Heart left ventricle (tissue), 16 donors: Measurements from ENCODE around the gene HYAL2. TPM values are rescaled to one million over a fixed set of nuclear protein-coding genes. Genes with fewer than 3 reads are reported as not detected.
A peak's percentile ranks its signal among the peaks of the same experiment; 100 is the strongest.
"Not testable (repeated sequence)": the region's sequence is repeated elsewhere in the genome, so short reads cannot be mapped to it uniquely, and the experiment has no call there.

Experiments
- ATAC-seq, 4 donors: fragments of 200-7000 bp; cut with Tn5 transposase; one replicate each; pipeline ENCODE4 v1.9.1; 2020 to 2022; ENCODE audit warnings: moderate library complexity in 4 of 4, mild to moderate bottlenecking in 3 of 4, moderate number of reproducible peaks in 1 of 4
- DNase-seq, 5 donors: peaks; one replicate each; pipeline ENCODE4 v3.0.0-alpha.2; 2020
- H3K27ac ChIP-seq, 12 donors: fragments of 200-600 bp; sonication (generic) in 4 of 12; one replicate each; pipeline versions ENCODE4 v1.5.0 to v1.8.0; 2016 to 2022; ENCODE audit warnings: mild to moderate bottlenecking in 2 of 12
- H3K27me3 ChIP-seq, 9 donors: fragments of 200-600 bp; sonication (generic) in 2 of 9; one replicate each; pipeline versions ENCODE4 v1.5.1 to v1.8.0; 2016 to 2022; ENCODE audit warnings: mild to moderate bottlenecking in 3 of 9
- H3K36me3 ChIP-seq, 9 donors: fragments of 200-600 bp; sonication (generic) in 2 of 9; one replicate each; pipeline versions ENCODE4 v1.5.0 to v1.8.0; 2018 to 2022; ENCODE audit warnings: mild to moderate bottlenecking in 2 of 9
- H3K4me1 ChIP-seq, 12 donors: fragments of 200-600 bp; sonication (generic) in 4 of 12; one replicate each; pipeline versions ENCODE4 v1.5.0 to v1.8.0; 2016 to 2022; ENCODE audit warnings: mild to moderate bottlenecking in 3 of 12
- H3K4me3 ChIP-seq, 12 donors: fragments of 200-600 bp; sonication (generic) in 4 of 12; one replicate each; pipeline versions ENCODE4 v1.5.0 to v1.8.0; 2017 to 2022; ENCODE audit warnings: mild to moderate bottlenecking in 9 of 12, moderate library complexity in 4 of 12
- H3K9me3 ChIP-seq, 12 donors: fragments of 200-600 bp; sonication (generic) in 4 of 12; one replicate each; pipeline versions ENCODE4 v1.5.0 to v1.8.0; 2016 to 2022; ENCODE audit warnings: mild to moderate bottlenecking in 1 of 12
- POLR2A ChIP-seq, 2 donors: fragments of 450-650 bp; IDR thresholded peaks; one replicate each; pipeline ENCODE4 v1.6.1; 2017; ENCODE audit warnings: antibody characterized with exemption in 2 of 2, mild to moderate bottlenecking in 2 of 2, moderate library complexity in 2 of 2
- WGBS, 4 donors: extraction: QIAGEN DNeasy Blood & Tissue Kit in 2 of 4; methylation state at CpG; one replicate each; pipeline versions ENCODE4 v1.1.5 to v1.1.7; 2013 to 2018; 5-methylcytosine and 5-hydroxymethylcytosine counted together
- intact Hi-C, 10 donors: fragments of 100-400 bp; cut with DNase I; formaldehyde crosslinking; loops; one replicate each; pipeline versions ENCODE4 v1.11.1 to v1.14.2; 2022
- polyA plus RNA-seq, 2 donors: library from polyadenylated mRNA; stranded (reverse); fragments of 200-250 nt; gene quantifications; one replicate each; pipeline ENCODE4 v1.2.3, GENCODE V29; 2013
- total RNA-seq, 9 donors: library from RNA; depleted of rRNA in 2 of 9; stranded (reverse); fragments of >200 nt in 2 of 9; fragmentation: NEBNext Ultra II Directional in 3 of 9; extraction: Animal tissue kit (Norgen Biotek cat#: 25700) in 3 of 9; gene quantifications; one replicate each; pipeline versions ENCODE4 v1.1.0 to v1.2.4, GENCODE V29; 2016 to 2023
- TF ChIP-seq, protein P1 (sequence below), 12 donors: fragments of 200-600 bp; sonication (generic) in 4 of 12; IDR thresholded peaks; one replicate each; pipeline versions ENCODE4 v1.5.0 to v1.8.0; 2018 to 2022; ENCODE audit warnings: antibody characterized with exemption in 12 of 12, mild to moderate bottlenecking in 5 of 12
- donor health status: ischemic (EF 13 %, LVEDD 7.1; RV severe dilation, severe dysfunction).
- donor health status: healthy with polysubstance abuse.
- donor health status: DM: no; HTN: yes; CAD: no.
- donor health status: DM: no; HTN: no; CAD: no.
- donor health status: ischemic (EF 25% LVEDD 6.9; RV normal size, moderate dysfunction).
- donor health status: ischemic (EF 25% LVEDD 5.7; RV mildly dilated, moderate dysfunction).
- donor health status: healthy.
- donor health status: DM: yes; HTN: yes; CAD: no.
- donor health status: ischemic (EF 35%, LVEDD 5.7; RV mildly dilated, moderate dysfunction).
- donor health status: nonischemic (EF 11% LVEDD 7.7; RV severe dilation, severe dysfunction).
- donor health status: DM: yes; HTN: yes; CAD: no.
- donor health status: PGD.
- donor health status: ischemic (EF 29% LVEDD 5.4; RV normal size, mild dysfunction).
- donor health status: nonischemic (EF 23%, LVEDD 6.1; RV moderate dilation, normal function).

HYAL2 gene
- total and polyA plus RNA-seq, 11 donors: 24.0 to 234 (median 52.2) TPM

DNA sequence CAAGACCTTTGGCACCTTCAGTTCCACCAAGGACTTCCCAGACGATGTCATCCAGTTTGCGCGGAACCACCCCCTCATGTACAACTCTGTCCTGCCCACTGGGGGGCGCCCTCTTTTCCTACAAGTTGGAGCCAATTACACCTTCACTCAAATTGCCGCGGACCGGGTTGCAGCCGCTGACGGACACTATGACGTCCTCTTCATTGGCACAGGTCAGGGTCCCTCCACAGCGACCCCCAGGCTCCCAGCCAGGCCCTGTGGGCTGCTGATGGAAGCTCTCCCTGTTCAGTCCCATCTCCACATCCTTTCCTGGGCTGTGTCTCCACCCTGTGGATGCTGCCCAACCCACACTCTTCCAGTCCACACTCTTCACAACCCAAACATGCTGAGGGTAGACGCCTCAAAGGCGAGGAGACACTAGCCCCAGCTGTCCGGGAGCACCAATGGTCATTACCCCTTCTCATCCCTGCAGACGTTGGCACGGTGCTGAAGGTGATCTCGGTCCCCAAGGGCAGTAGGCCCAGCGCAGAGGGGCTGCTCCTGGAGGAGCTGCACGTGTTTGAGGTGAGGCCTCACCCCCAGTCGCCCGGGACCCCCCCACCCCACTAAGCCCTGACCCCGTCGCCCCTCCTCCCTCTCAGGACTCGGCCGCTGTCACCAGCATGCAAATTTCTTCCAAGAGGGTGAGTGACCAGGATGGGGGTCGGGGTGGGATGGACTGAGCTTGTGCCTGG, 48.0 kb downstream of the HYAL2 start:
- intact Hi-C loops: loop anchor here in 8 of 10 donors (1.0 to 10.0 kb wide), 8 partner anchors 47 to 152 kb away; partner anchors contain the start of genes HYAL2 (in 3 of the 8) and TUSC2 (in 2 of the 8)
- H3K27ac ChIP-seq: no peak overlapping the region
- H3K4me3 ChIP-seq: no peak overlapping the region
- H3K9me3 ChIP-seq: no peaks in the 10 kb centered on the region
- 33 to 35% (median 34%) methylated on average over 16 to 26 of the region's 26 CpGs for WGBS, 4 donors
- ATAC-seq (peak in 2 of 4 donors; percentile 20 to 25), DNase-seq (peak in 2 of 5 donors; percentile 58 to 70)
- H3K36me3 ChIP-seq: no peaks in the 10 kb centered on the region
- peaks cover 0 to 38% (median 6%) of the 10 kb centered on the region in 9 donors for H3K27me3 ChIP-seq
- H3K4me1 ChIP-seq: peaks cover 0 to 47% (median 27%) of the 10 kb centered on the region in 12 donors
- TF ChIP-seq, protein P1, sequence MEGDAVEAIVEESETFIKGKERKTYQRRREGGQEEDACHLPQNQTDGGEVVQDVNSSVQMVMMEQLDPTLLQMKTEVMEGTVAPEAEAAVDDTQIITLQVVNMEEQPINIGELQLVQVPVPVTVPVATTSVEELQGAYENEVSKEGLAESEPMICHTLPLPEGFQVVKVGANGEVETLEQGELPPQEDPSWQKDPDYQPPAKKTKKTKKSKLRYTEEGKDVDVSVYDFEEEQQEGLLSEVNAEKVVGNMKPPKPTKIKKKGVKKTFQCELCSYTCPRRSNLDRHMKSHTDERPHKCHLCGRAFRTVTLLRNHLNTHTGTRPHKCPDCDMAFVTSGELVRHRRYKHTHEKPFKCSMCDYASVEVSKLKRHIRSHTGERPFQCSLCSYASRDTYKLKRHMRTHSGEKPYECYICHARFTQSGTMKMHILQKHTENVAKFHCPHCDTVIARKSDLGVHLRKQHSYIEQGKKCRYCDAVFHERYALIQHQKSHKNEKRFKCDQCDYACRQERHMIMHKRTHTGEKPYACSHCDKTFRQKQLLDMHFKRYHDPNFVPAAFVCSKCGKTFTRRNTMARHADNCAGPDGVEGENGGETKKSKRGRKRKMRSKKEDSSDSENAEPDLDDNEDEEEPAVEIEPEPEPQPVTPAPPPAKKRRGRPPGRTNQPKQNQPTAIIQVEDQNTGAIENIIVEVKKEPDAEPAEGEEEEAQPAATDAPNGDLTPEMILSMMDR (IDR thresholded peaks at IDR 0.05): peak; percentile 52 to 82 (median 73)
- no peak for TF ChIP-seq POLR2A (IDR thresholded peaks at IDR 0.05)

DNA sequence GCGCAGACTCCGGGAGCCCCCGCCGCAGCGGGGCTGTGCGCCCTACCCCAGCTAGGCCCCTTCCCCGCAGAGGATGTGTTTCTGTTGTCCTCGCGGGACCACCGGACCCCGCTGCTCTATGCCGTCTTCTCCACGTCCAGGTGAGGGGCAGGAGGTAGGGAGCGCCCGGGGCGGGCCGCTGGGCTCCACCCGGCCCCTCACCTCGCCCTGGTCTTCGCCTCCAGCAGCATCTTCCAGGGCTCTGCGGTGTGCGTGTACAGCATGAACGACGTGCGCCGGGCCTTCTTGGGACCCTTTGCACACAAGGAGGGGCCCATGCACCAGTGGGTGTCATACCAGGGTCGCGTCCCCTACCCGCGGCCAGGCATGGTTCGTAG, 48.9 kb downstream of the HYAL2 start:
- Histone ChIP-seq H3K4me3 (peak overlapping the region in 9 of 12 donors; percentile 19 to 54 (median 39)), H3K36me3 (no peaks in the 10 kb centered on the region), H3K27ac (no peak overlapping the region), H3K27me3 (peaks cover 0 to 38% (median 6%) of the 10 kb centered on the region in 9 donors), H3K4me1 (peaks cover 0 to 47% (median 27%) of the 10 kb centered on the region in 12 donors), H3K9me3 (no peaks in the 10 kb centered on the region)
- whole genome bisulfite sequencing, 4 donors: 57 to 68% (median 62%) methylated on average over 21 to 31 of the region's 31 CpGs
- intact Hi-C loops: loop anchor here (1.0 to 10.0 kb wide), 15 partner anchors 13 to 151 kb away; partner anchors contain the start of genes HYAL2 (in 3 of the 10) and TUSC2 (in 2 of the 10)
- DNase-seq: no peak
- TF ChIP-seq POLR2A (IDR thresholded peaks at IDR 0.05): no peak
- TF ChIP-seq, protein P1 (IDR thresholded peaks at IDR 0.05): no peak
- ATAC-seq: no peak

DNA sequence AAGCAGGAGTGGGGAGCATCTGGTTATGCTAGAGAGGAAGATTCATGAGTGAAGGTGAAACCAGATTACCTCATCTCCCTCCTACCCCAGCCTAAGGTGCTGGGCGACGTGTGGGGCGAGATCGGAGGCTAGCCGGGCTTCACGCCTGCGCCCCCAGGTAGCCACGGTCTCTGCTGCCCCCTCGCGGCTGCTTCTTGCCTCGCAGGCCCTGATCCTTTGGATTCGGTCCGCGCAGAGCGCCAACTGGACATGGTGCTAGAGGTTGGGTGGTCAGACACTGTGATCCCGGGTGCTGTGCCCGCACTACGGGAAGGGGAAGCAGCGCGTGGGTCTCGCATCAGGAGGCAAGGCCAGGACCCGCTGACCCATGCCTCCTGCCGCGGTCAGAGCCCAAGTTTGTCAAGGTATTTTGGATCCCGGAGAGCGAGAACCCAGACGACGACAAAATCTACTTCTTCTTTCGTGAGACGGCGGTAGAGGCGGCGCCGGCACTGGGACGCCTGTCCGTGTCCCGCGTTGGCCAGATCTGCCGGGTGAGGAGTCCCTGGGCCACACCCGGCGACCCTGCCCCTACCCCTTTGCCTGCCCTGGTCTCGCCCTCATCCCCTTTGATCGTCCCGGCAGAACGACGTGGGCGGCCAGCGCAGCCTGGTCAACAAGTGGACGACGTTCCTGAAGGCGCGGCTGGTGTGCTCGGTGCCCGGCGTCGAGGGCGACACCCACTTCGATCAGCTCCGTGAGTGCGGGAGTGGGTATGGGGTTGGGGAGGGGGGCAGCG, 49.4 kb downstream of the HYAL2 start:
- H3K36me3 ChIP-seq: no peaks in the 10 kb centered on the region
- H3K27ac ChIP-seq: peak overlapping the region in 6 of 12 donors; percentile 9 to 51 (median 30)
- no peaks in the 10 kb centered on the region for H3K9me3 ChIP-seq
- H3K4me3 ChIP-seq: peak overlapping the region in 11 of 12 donors; percentile 19 to 54 (median 39)
- TF ChIP-seq, protein P1 (IDR thresholded peaks at IDR 0.05): peak; percentile 96 to 99 (median 98)
- TF ChIP-seq POLR2A (IDR thresholded peaks at IDR 0.05): no peak
- WGBS, 4 donors: 2 to 10% (median 8%) methylated on average over 30 to 61 of the region's 61 CpGs
- peaks cover 0 to 38% (median 6%) of the 10 kb centered on the region in 9 donors for H3K27me3 ChIP-seq
- peak; percentile 83 to 94 (median 86) for DNase-seq
- H3K4me1 ChIP-seq: peaks cover 0 to 47% (median 26%) of the 10 kb centered on the region in 12 donors
- ATAC-seq: peak; percentile 39 to 77 (median 61)
- intact Hi-C loops: loop anchor here (1.0 to 10.0 kb wide), 12 partner anchors 13 to 151 kb away; partner anchors contain the start of genes HYAL2 (in 2 of the 10) and TUSC2 (in 2 of the 10)

DNA sequence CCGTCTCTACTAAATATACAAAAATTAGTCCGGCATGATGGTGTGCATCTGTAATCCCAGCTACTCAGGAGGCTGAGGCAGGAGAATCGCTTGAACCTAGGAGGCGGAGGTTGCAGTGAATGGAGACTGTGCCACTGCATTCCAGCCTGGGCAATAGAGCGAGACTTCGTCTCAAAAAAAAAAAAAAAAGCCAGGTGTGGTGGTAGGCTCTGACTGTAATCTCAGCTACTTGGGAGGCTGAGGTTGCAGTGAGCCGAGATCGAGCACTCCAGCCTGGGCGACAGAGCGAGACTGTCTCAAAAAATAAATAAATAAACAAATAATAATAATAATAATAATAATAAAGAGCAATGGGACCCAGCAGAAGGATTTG, 50.0 kb downstream of the HYAL2 start:
- not testable (repeated sequence) for H3K36me3 ChIP-seq, H3K9me3 ChIP-seq, ATAC-seq, DNase-seq
- intact Hi-C loops: loop anchor here in 9 of 10 donors (2.0 to 10.0 kb wide), 8 partner anchors 42 to 150 kb away; partner anchors contain the start of genes HYAL2 (in 2 of the 9) and TUSC2 (in 2 of the 9)
- H3K4me1 ChIP-seq: peaks cover 0 to 51% (median 27%) of the 10 kb centered on the region in 12 donors
- H3K27me3 ChIP-seq: peaks cover 0 to 40% (median 6%) of the 10 kb centered on the region in 9 donors
- H3K4me3 ChIP-seq: peak overlapping the region in 2 of 12 donors; percentile 48 to 50
- peak overlapping the region in 1 of 12 donors; percentile 51 for H3K27ac ChIP-seq
- 66 to 75% (median 72%) methylated on average over 10 of the region's 10 CpGs for WGBS, 4 donors
